NOMO-1 treated with DMSO at 0.1 percent for 48 hours (cell line): Measurements from ENCODE around the gene PFKM.

ENCODE experiments used
- DNase-seq: peaks from one replicate; lab custom pipeline; 2025; ENCODE audit not compliant: unreplicated experiment; lab: John Stamatoyannopoulos, UW

The PFKM gene

GRCh38 chr12:48185181-48185919 lies 66.2 kb downstream of the PFKM start:
- DNase-seq: no peak

DNA sequence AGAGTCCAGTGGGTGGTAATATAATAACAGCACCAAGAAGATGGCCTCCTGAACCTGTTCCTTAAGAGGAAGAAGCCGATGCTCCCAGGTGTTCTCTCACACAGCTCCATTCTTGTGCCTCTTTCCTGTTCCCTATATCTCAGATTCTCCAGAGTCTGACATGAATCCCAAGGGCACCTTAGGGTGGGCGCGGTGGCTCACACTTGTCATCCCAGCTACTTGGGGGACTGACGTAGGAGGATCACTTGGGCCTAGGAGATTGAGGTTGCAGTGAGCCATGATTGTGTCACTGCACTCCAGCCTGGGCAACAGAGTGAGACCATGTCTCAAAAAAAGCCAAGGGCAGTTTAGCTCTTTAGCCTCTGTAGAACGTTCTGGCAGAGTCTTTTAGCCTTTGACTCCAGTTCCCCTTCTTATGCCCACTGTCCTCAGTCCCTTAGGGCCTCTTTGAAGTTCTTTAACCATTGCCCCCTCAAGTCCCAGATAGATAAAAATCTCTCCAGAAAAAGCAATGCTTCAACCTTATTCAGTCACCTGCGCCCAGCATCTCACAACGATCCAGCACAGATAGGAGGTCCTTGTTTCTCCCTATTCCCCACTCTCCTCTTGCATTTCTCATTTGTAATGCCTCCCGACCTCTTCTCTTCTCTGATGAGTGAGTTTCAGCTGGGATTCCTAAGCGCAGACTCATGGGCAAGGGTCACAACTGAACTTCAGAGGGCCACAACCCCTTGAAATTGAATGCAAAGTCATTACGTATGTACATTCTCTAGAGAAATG lies 68.9 kb downstream of the PFKM start:
- no peak for DNase-seq

GRCh38 chr12:48189331-48190125 lies 70.4 kb downstream of the PFKM start:
- peak; percentile 58 for DNase-seq

GRCh38 chr12:48191096-48191495 lies 71.9 kb downstream of the PFKM start:
- no peak for DNase-seq

- DNase-seq: no peak
Observed at GRCh38 chr12:48192861-48193260, 73.7 kb downstream of the PFKM start.

GRCh38 chr12:48193623-48194022 lies 74.5 kb downstream of the PFKM start:
- no peak for DNase-seq

DNA sequence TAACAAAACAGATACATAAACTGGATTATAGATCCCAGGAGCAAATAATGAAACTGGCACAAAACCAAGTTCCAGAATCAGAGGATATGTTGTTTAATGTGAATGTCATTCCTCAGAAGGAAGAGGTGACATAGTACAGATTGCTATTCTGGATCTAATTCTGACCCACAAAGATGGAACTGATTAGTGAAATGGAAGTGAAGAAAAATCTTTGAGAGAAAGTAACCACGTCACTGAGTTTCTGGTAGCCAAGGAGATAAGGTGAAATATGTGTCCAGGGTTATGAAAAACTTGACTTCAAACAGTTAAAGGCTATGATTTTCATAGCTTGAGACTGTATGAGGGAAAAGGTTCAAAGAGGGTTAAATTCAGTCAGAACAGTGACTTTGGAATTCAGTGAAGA lies 75.6 kb downstream of the PFKM start:
- DNase-seq: no peak
